Activated CD4-positive, alpha-beta T cell treated with anti-CD3 and anti-CD28 coated beads for 4 hours (primary cell): ENCODE measurements around the gene MCF2L2.
A peak's percentile ranks its signal among the peaks of the same experiment; 100 is the strongest.

Source experiments
- DNase-seq, 2 donors: peaks; one replicate each; pipeline ENCODE4 v3.0.0-alpha.2; 2020

Gene MCF2L2

DNA sequence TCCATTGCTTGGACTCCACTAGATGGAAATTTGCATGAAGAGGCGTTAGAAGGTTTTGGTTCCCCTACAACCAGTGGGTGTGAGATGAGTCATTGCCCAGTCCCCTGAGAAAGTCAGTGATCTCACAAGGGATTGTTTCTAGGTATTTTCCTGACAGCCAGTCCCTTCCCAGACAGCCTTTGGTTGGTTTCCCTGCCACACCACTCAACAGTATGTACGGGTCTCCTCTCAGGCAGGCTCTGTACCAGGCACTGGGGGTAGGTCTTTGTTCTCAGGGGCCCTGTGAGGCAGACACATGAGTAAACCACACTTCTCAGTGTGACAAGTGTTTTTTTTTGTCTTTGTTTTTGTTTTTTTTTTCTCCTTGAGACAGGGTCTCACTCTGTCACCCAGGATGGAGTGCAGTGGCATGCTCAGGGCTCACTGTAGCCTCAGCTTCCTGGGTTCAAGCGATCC lies 269.8 kb downstream of the MCF2L2 start:
- peak; percentile 39 to 45 for DNase-seq

DNA sequence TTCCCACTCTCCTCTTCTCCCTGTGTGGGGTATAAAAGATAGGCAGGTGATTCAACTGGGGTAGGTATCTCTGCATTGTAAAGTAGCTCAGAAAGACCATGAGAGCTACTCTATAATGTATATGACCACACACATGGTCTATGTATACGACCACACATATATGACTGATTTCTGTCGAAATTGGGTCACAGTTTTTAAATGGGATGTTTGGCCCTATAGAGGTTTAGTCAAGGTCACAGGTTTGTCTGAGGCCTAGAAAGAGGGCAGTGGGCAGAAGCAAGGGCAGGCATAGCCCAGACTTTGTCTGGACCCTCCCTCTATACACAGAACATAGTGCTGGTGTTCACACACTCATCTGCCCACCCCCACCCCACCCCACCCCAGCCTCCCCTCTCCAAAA lies 270.3 kb downstream of the MCF2L2 start:
- no peak for DNase-seq

- DNase-seq = no peak
These were observed 272.2 kb downstream of the MCF2L2 start for GRCh38 chr3:183156266-183156665.

DNA sequence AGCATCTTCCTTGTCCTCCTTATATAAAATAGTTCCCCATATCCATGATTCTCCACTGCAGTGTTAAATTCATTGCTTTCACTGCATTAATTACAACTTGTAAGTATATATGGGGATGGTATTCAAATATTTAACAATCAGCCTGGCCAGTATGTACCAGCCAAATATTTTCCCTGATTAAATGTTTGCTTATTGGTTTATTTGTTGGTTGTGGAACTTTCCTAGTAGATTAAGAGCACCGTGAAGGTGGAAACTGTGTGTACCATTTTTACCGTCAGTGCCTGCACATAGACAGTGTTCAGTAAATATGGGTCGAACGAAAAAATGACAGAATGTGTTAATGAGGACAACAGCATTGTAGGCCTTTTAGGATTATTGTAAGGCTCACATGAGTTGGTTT lies 272.9 kb downstream of the MCF2L2 start:
- DNase-seq = no peak

GRCh38 chr3:183153210-183153950 lies 275.0 kb downstream of the MCF2L2 start:
- DNase-seq = no peak

GRCh38 chr3:183151821-183152351 lies 276.5 kb downstream of the MCF2L2 start:
- no peak for DNase-seq

- no peak for DNase-seq
These were observed 277.3 kb downstream of the MCF2L2 start for GRCh38 chr3:183151086-183151485.

DNA sequence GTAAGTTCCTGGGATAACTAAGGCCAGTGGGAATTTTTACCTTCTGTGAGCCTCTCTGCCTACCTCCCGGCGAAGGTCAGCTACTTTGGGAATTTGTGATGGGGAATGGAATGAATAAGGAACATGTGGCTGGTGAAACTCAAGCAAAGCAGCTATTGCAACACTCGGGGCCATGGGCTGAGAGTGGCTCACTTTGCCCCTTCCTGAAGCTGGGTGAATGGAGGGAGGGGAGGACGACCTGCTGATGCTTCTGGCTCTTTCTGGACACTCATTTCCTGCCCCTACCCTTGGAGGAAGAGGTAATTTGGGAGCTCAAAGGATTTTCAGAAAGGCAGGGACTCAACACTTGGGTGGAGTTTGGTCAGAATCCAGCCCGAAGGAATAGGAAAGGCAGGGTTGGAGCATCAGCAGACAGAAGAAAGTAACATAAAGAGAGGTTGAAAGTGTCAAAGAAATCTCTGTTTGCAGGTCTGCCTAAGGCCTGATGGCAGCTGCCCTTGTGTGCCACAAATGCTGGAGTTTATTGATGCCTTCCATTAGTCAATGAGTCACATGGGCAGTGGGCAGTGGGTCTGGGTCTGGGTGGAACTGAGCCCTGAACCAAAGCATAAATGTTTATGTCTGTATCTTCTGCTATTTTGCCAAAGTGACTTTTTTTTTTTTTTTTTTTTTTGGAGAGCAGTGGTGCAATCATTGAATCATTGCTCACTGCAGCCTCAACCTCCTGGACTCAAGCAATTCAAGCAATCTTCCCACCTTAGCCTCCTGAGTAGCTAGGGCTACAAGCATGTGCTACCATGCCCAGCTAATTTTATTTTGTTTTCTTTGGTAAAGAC lies 278.3 kb downstream of the MCF2L2 start:
- DNase-seq = no peak

- no peak for DNase-seq
These were observed 280.4 kb downstream of the MCF2L2 start for GRCh38 chr3:183148056-183148455.

GRCh38 chr3:183144363-183144762 lies 284.1 kb downstream of the MCF2L2 start:
- DNase-seq = no peak

DNA sequence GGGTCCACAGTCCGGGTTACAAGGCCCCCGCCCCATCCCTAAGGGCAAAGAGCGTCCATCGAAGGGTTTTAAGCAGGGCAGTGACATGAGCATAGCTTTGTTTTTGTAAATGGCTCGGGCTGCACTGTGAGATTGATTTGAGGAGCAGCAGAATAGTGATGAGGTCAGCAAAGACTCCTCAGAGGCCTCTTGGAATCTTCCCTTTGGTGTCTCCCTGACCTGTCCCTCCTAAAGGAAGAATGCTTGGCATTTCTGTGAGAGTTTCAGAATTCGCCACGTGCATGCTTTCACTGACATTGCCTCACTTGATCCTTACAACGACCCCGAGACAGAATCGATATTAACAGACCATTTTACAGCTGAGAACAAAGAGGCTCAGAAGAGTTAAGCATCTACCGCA lies 286.2 kb downstream of the MCF2L2 start:
- no peak for DNase-seq

DNA sequence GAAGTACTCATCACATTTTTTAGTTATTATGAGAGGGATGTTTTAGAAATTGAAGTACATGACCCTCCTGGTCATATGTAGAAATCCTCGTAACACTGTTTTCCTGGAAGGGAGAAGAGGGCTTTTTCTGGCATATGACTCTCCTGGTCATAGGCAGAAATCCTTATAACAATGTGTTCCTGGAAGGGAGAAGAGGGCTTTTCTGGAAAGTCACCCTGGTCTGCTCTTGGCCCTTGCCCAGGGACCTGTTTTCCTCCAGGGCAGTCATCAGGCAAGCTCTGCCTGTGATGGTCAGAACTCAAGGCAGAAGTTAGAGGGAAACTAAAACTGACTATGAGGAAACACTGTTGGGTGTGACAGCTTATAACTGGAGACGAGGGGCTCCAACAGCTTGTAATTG lies 293.6 kb downstream of the MCF2L2 start:
- no peak for DNase-seq

DNA sequence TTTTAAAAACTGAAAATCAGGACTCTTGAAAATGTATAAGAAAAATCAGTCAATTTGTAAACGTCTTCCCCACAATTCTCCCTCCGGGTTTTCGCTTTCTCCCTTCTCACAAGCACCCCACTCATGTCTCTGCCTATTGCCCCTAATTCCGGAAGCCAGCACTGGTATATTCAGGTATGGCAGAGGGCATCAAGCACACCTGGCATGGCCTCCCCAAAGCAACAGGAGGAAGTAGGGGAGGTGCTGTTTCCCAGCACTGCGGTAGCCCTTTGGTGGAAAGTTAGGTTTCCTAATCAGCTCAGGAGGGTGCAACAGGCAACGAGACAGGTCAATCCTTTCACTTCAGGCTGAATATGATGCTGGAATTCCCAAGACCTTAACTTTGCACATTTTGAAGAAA lies 296.0 kb downstream of the MCF2L2 start:
- no peak for DNase-seq

- DNase-seq = no peak
These were observed 296.7 kb downstream of the MCF2L2 start for GRCh38 chr3:183131735-183132134.

DNA sequence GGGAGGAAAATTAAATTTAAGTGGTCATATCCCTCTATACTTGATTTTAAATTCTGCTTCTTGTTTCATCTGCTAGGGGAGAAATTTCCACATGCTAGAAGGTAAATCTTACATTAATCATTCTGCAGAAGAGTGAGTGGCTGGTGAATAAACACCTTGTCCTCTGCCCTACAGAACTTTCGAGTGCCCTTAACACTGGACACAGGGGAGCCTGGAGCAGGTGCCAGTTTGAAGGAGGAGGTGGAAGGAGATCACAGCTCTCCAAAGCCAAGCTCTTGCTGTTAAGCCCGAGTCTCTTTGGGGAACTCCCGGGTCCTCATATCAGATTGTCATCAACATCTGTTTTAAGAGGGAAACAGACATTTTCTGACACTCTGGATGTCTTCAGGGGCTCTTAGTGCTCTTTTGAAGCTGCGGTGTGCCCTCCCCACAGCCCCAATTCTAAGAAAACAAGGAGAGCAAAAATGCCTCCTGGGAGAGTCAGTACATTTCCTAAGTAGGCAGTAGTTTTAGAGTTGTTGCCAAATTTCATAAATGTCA lies 297.2 kb downstream of the MCF2L2 start:
- DNase-seq = no peak

DNA sequence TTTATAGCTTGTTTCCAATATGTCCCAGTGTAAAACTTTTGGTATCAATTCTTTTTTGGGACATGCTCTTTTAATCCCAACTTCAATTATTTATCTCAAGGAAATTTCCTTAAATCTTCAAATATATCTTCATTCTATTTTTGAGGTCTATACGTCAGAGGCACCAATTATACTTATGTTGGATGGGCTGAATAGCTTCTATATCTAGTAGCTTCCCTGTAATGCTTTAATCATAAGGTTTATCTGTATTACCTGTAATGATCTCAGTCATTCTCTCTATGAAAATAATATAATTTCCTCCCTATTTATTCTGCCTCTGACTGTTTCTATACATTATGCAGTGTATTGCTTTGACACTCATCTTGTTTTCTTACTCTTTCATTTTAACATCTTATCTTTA lies 299.2 kb downstream of the MCF2L2 start:
- DNase-seq = no peak

DNA sequence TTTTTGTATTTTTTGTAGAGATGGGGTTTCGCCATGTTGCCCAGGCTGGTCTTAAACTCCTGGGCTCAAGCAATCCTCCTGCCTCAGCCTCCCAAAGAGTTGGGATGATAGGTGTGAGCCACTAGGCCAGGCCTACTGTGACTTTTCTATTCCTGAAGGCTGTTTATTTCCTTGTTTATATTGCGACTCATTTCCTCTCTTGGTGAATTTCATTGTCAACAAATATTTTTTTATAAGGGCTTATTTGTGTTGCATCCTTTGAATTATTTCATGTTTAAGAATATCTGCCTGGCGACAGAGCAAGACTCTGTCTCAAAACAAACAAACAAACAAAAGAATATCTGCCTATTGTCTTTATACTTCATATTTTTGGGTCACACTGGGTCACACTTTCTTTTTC lies 299.7 kb downstream of the MCF2L2 start:
- DNase-seq = no peak
